ENCODE results near the gene SIVA1. TPM values are rescaled to one million over a fixed set of nuclear protein-coding genes. Genes with fewer than 3 reads are reported as not detected.

SIVA1 gene
- total and polyA plus RNA-seq, 2 of the 8 experiments (the other 6 are each of a cell fraction or from before 2014, with no cell fraction given), result 123 to 589 TPM

- Histone ChIP-seq H2AK5ac (ENCODE audit: low read depth, low read length) (no peak overlapping the region), H3K4me3 (ENCODE audit: extremely low read depth in 1 of 4, insufficient read depth in 2 of 4, low read depth in 3 of 4, low read length in 4 of 4) (no peak overlapping the region), H3K4me2 (ENCODE audit: insufficient read depth in 1 of 2, low read depth in 2 of 2, low read length in 2 of 2) (0 out of 4 replicates have a peak overlapping the region, but pooled peaks of 1 of the 2 experiments have one; percentile 5), H4K91ac (replicated peaks; ENCODE audit: insufficient read length, low read length) (no peak overlapping the region), H3K4me1 (replicated peaks in 1 of 4; ENCODE audit: control insufficient read depth in 3 of 4, insufficient read depth in 4 of 4, low read length in 3 of 4) (peaks cover 0 to 9% (median 5%) of the 10 kb centered on the region in 4 experiments; a peak in 6 of 7 replicates), H3K14ac (ENCODE audit: insufficient read length) (no peak overlapping the region), H2BK15ac (ENCODE audit: low read length) (0 out of 2 replicates have a peak overlapping the region, but pooled peaks have one; percentile 29), H4K5ac (ENCODE audit: insufficient read length, low read depth, low read length) (no peak overlapping the region), H2BK20ac (ENCODE audit: low read length) (no peak overlapping the region), H3K79me2 (ENCODE audit: control insufficient read depth in 1 of 2, insufficient read depth in 2 of 2, low read length in 2 of 2) (peaks cover 0 to 9% of the 10 kb centered on the region in 2 experiments; a peak in 2 of 4 replicates), H3K18ac (ENCODE audit: extremely low read depth, low read length) (no peak overlapping the region), H3K27ac (ENCODE audit: low read depth, low read length) (no peak overlapping the region), H3K79me1 (ENCODE audit: low read depth, low read length) (peaks cover 7% of the 10 kb centered on the region; the same call in 1 of the 2 replicates), H3K56ac (replicated peaks; ENCODE audit: insufficient read length, low read depth, low read length) (no peak overlapping the region), H2BK120ac (replicated peaks; ENCODE audit: low read depth, low read length) (no peak overlapping the region), H3K9ac (replicated peaks in 1 of 4; ENCODE audit: extremely low read depth in 1 of 4, low read depth in 3 of 4, low read length in 3 of 4) (no peak overlapping the region), H2BK5ac (ENCODE audit: low read depth, low read length) (no peak overlapping the region), H2AFZ (ENCODE audit: low read length) (no peak overlapping the region), H4K20me1 (replicated peaks in 1 of 2; ENCODE audit: control insufficient read depth in 1 of 2, insufficient read depth in 2 of 2, low read length in 2 of 2) (peaks cover 5 to 8% of the 10 kb centered on the region in 2 experiments), H2BK12ac (ENCODE audit: low read depth, low read length) (no peak overlapping the region), H3K27me3 (replicated peaks in 1 of 4; ENCODE audit: control insufficient read depth in 3 of 4, extremely low read depth in 1 of 4, insufficient read depth in 3 of 4, low read length in 3 of 4) (no peaks in the 10 kb centered on the region; a peak in 1 of 7 replicates), H4K8ac (ENCODE audit: extremely low read depth, insufficient read depth, low read length) (no peak overlapping the region), H3K36me3 (ENCODE audit: control insufficient read depth in 2 of 4, insufficient read depth in 4 of 4, low read length in 3 of 4) (peaks cover 0 to 8% (median 0%) of the 10 kb centered on the region in 4 experiments; a peak in 1 of 8 replicates), H3K9me3 (ENCODE audit: insufficient read depth in 2 of 2, low read depth in 1 of 2, low read length in 1 of 2) (peaks cover 10 to 25% of the 10 kb centered on the region in 2 experiments), H3K23me2 (ENCODE audit: low read depth, low read length) (peaks cover 5% of the 10 kb centered on the region; the same call in 1 of the 2 replicates), H3K4ac (replicated peaks; ENCODE audit: insufficient read length, low read depth, low read length) (no peak overlapping the region), H3K23ac (ENCODE audit: insufficient read length) (no peak overlapping the region)
- FAIRE-seq (no peak), DNase-seq (ENCODE audit: low read depth in 1 of 2, low spot score in 2 of 2) (no peak)
- ChIA-PET POLR2A (ENCODE audit: partially characterized antibody) (interaction anchor here (0.8 kb wide), 1 partner anchor 17 kb away, joined by 3 read pairs; no protein-coding TSS in a partner anchor), CTCF (ENCODE audit: partially characterized antibody) (interaction anchor here (1.2 to 3.5 kb wide), 5 partner anchors 12 to 77 kb away, joined by 4 to 11 read pairs (median 6); no protein-coding TSS in a partner anchor)
- 69% methylated on average over 9 of the region's 11 CpGs; no CpG with 5 or more reads in 1 of the 2 experiments for WGBS, 2 experiments (ENCODE audit: extremely low coverage in 1 of 2, insufficient coverage in 1 of 2, insufficient read length in 1 of 2, insufficient replicate concordance in 2 of 2, low coverage in 1 of 2, low lambda C conversion rate in 2 of 2, missing lambda C conversion rate in 1 of 2)
- TF ChIP-seq EGR1 (IDR thresholded peaks at IDR 0.05; ENCODE audit: borderline replicate concordance, low read depth, low read length), result no peak
- no peak for TF ChIP-seq TEAD4 (IDR thresholded peaks at IDR 0.05; ENCODE audit: low read depth, low read length)
- TF ChIP-seq POU5F1 (IDR thresholded peaks at IDR 0.05; ENCODE audit: low read depth, low read length), result no peak
- no peak for TF ChIP-seq TCF12 (IDR thresholded peaks at IDR 0.05; ENCODE audit: low read depth, low read length)
These were observed 3.8 kb upstream of the SIVA1 start for GRCh38 chr14:104749111-104749649.
